ENCODE results near the gene MEIOB. TPM values are rescaled to one million over a fixed set of nuclear protein-coding genes. Genes with fewer than 3 reads are reported as not detected.
"Not testable (repeated sequence)": the region's sequence is repeated elsewhere in the genome, so short reads cannot be mapped to it uniquely, and the experiment has no call there.

Gene MEIOB
- total and polyA plus RNA-seq, 2 experiments from 2014 or later, result 0.14 TPM; not detected in 1

- TF ChIP-seq EZH2phosphoT487 (IDR thresholded peaks at IDR 0.05; ENCODE audit: insufficient read depth, low read depth) (no peak), EZH2 (IDR thresholded peaks at IDR 0.05; ENCODE audit: insufficient read depth, poor library complexity, severe bottlenecking) (no peak)
- Histone ChIP-seq H2AFZ (no peak overlapping the region), H3K4me2 (ENCODE audit: unreplicated experiment) (no peak overlapping the region), H3K4me3 (no peak overlapping the region), H3K9ac (no peak overlapping the region), H3K79me2 (ENCODE audit: insufficient read depth) (no peaks in the 10 kb centered on the region), H3K9me3 (ENCODE audit: low read depth) (no peaks in the 10 kb centered on the region), H3K27me3 (replicated peaks; ENCODE audit: insufficient read depth) (peaks cover 31% of the 10 kb centered on the region), H3K9me2 (ENCODE audit: insufficient read depth) (no peaks in the 10 kb centered on the region), H4K20me1 (ENCODE audit: insufficient read depth) (no peaks in the 10 kb centered on the region), H3K4me1 (ENCODE audit: insufficient read depth) (no peaks in the 10 kb centered on the region), H3K27ac (no peak overlapping the region), H3K36me3 (ENCODE audit: low read depth) (no peaks in the 10 kb centered on the region), H3F3A (ENCODE audit: insufficient read depth) (no peaks in the 10 kb centered on the region)
- peak; percentile 34 for DNase-seq
- in situ Hi-C loops (cut with MboI), result no loop called here
- WGBS, 2 experiments (ENCODE audit: low coverage in 1 of 2, low lambda C conversion rate in 2 of 2, missing lambda C conversion rate in 2 of 2), result 51 to 57% methylated on average over 13 of the region's 13 CpGs
Measured at GRCh38 chr16:1884155-1884760, 12.3 kb upstream of the MEIOB start.

GRCh38 chr16:1881172-1881571 is 9.2 kb upstream of the MEIOB start:
- DNase-seq; H3K9ac ChIP-seq; H3K4me2 ChIP-seq (ENCODE audit: unreplicated experiment); H3K4me1 ChIP-seq (ENCODE audit: insufficient read depth); H2AFZ ChIP-seq; H3K9me3 ChIP-seq (ENCODE audit: low read depth); H3K36me3 ChIP-seq (ENCODE audit: low read depth); H3F3A ChIP-seq (ENCODE audit: insufficient read depth); in situ Hi-C loops (cut with MboI); H3K27ac ChIP-seq; H3K4me3 ChIP-seq; H4K20me1 ChIP-seq (ENCODE audit: insufficient read depth); H3K79me2 ChIP-seq (ENCODE audit: insufficient read depth); H3K9me2 ChIP-seq (ENCODE audit: insufficient read depth): not testable (repeated sequence)
- 57 to 61% methylated on average over 9 of the region's 9 CpGs for WGBS, 2 experiments (ENCODE audit: low coverage in 1 of 2, low lambda C conversion rate in 2 of 2, missing lambda C conversion rate in 2 of 2)
- H3K27me3 ChIP-seq (replicated peaks; ENCODE audit: insufficient read depth), result peaks cover 45% of the 10 kb centered on the region

DNA sequence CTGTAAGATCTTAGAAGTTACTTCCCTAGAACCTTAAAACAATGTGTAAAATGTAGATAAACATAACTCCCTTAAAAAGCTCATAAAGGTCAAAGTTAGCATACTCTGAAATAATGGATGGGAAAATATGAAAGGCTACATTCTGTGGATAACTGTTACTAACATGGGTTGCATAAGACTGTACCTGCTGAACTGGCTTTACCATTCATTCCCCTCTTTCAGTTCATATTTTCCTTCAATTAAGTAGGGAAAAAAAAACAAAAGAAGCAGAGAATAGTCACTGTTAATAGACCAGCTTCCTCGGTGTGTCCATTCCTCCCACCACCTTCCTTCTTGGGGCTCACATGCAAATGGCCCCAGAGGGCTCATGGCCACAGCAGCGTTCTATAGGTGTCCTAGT is 7.5 kb upstream of the MEIOB start:
- no peak for TF ChIP-seq EZH2phosphoT487 (IDR thresholded peaks at IDR 0.05; ENCODE audit: insufficient read depth, low read depth)
- no peak for TF ChIP-seq EZH2 (IDR thresholded peaks at IDR 0.05; ENCODE audit: insufficient read depth, poor library complexity, severe bottlenecking)
- Histone ChIP-seq H3K9me3 (ENCODE audit: low read depth) (no peaks in the 10 kb centered on the region), H3K27me3 (replicated peaks; ENCODE audit: insufficient read depth) (peaks cover 44% of the 10 kb centered on the region), H3K9me2 (ENCODE audit: insufficient read depth) (no peaks in the 10 kb centered on the region), H4K20me1 (ENCODE audit: insufficient read depth) (no peaks in the 10 kb centered on the region), H3K9ac (no peak overlapping the region), H3K79me2 (ENCODE audit: insufficient read depth) (no peaks in the 10 kb centered on the region), H3F3A (ENCODE audit: insufficient read depth) (no peaks in the 10 kb centered on the region), H3K27ac (no peak overlapping the region), H3K4me3 (no peak overlapping the region), H3K4me1 (ENCODE audit: insufficient read depth) (no peaks in the 10 kb centered on the region), H2AFZ (no peak overlapping the region), H3K36me3 (ENCODE audit: low read depth) (no peaks in the 10 kb centered on the region), H3K4me2 (ENCODE audit: unreplicated experiment) (no peak overlapping the region)
- no peak for DNase-seq
- 11 to 23% methylated on average over 2 of the region's 2 CpGs for WGBS, 2 experiments (ENCODE audit: low coverage in 1 of 2, low lambda C conversion rate in 2 of 2, missing lambda C conversion rate in 2 of 2)
- in situ Hi-C loops (cut with MboI), result no loop called here

DNA sequence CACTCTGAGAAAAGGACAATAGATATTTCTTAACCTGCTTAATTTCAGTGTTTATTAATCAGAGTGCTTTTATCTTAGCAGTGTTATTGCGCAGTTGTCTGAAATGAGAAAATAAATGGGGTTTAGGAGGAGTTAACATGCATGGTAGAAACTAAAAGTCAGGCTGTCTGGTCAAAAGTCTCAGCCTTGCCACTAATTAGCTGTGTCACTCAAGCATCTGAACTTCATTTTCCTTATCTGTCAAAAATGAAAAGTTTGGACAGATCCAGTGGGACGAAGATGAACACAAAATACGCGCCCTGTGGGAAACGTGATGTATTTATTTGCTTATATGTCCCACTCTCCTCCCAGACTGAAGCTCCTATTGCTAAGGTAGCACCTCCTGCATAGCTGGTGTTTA is 6.3 kb upstream of the MEIOB start:
- Histone ChIP-seq H2AFZ (no peak overlapping the region), H4K20me1 (ENCODE audit: insufficient read depth) (no peaks in the 10 kb centered on the region), H3K27me3 (replicated peaks; ENCODE audit: insufficient read depth) (peaks cover 37% of the 10 kb centered on the region), H3K9me3 (ENCODE audit: low read depth) (no peaks in the 10 kb centered on the region), H3K9me2 (ENCODE audit: insufficient read depth) (no peaks in the 10 kb centered on the region), H3K9ac (no peak overlapping the region), H3K36me3 (ENCODE audit: low read depth) (no peaks in the 10 kb centered on the region), H3F3A (ENCODE audit: insufficient read depth) (no peaks in the 10 kb centered on the region), H3K27ac (no peak overlapping the region), H3K4me1 (ENCODE audit: insufficient read depth) (no peaks in the 10 kb centered on the region), H3K4me3 (no peak overlapping the region), H3K79me2 (ENCODE audit: insufficient read depth) (no peaks in the 10 kb centered on the region), H3K4me2 (ENCODE audit: unreplicated experiment) (no peak overlapping the region)
- DNase-seq, result no peak
- no peak for TF ChIP-seq EZH2 (IDR thresholded peaks at IDR 0.05; ENCODE audit: insufficient read depth, poor library complexity, severe bottlenecking)
- no peak for TF ChIP-seq EZH2phosphoT487 (IDR thresholded peaks at IDR 0.05; ENCODE audit: insufficient read depth, low read depth)
- in situ Hi-C loops (cut with MboI), result no loop called here
- WGBS, 2 experiments (ENCODE audit: low coverage in 1 of 2, low lambda C conversion rate in 2 of 2, missing lambda C conversion rate in 2 of 2), result 72 to 81% methylated on average over 5 of the region's 5 CpGs

GRCh38 chr16:1877804-1878203 is 5.8 kb upstream of the MEIOB start:
- Histone ChIP-seq H3K4me1 (ENCODE audit: insufficient read depth) (no peaks in the 10 kb centered on the region), H3K27me3 (replicated peaks; ENCODE audit: insufficient read depth) (peaks cover 36% of the 10 kb centered on the region), H4K20me1 (ENCODE audit: insufficient read depth) (no peaks in the 10 kb centered on the region), H3K9me3 (ENCODE audit: low read depth) (no peaks in the 10 kb centered on the region), H3K4me3 (no peak overlapping the region), H3K9me2 (ENCODE audit: insufficient read depth) (no peaks in the 10 kb centered on the region), H3K9ac (no peak overlapping the region), H3F3A (ENCODE audit: insufficient read depth) (no peaks in the 10 kb centered on the region), H3K27ac (no peak overlapping the region), H3K79me2 (ENCODE audit: insufficient read depth) (no peaks in the 10 kb centered on the region), H2AFZ (no peak overlapping the region), H3K36me3 (ENCODE audit: low read depth) (no peaks in the 10 kb centered on the region), H3K4me2 (ENCODE audit: unreplicated experiment) (no peak overlapping the region)
- WGBS, 2 experiments (ENCODE audit: low coverage in 1 of 2, low lambda C conversion rate in 2 of 2, missing lambda C conversion rate in 2 of 2), result 36 to 39% methylated on average over 11 of the region's 11 CpGs
- in situ Hi-C loops (cut with MboI), result no loop called here
- DNase-seq, result no peak
- TF ChIP-seq EZH2phosphoT487 (IDR thresholded peaks at IDR 0.05; ENCODE audit: insufficient read depth, low read depth) (no peak), EZH2 (IDR thresholded peaks at IDR 0.05; ENCODE audit: insufficient read depth, poor library complexity, severe bottlenecking) (no peak)
